Keratinocyte (primary cell): ENCODE measurements around the gene FA2H. TPM values are rescaled to one million over a fixed set of nuclear protein-coding genes. Genes with fewer than 3 reads are reported as not detected.

ENCODE experiments used
- DNase-seq: peaks from one replicate; pipeline ENCODE4 v3.0.0-alpha.2; 2011; ENCODE audit warnings: low read depth, missing footprints, low spot score
- FAIRE-seq: peaks from 2 replicates; lab custom pipeline; 2011; peaks lifted over from hg19 to GRCh38; lab: Jason Lieb, UNC
- H2AFZ ChIP-seq: 2 replicates; pipeline ENCODE4 v1.6.0; 2012; ENCODE audit warnings: low read length, control low read depth, inconsistent platforms; ENCODE audit not compliant: control insufficient read depth
- H3K27ac ChIP-seq: 2 replicates; pipeline ENCODE4 v1.5.1; 2011; ENCODE audit warnings: low read length; ENCODE audit not compliant: control insufficient read depth, insufficient read depth
- H3K27me3 ChIP-seq: 3 replicates; pipeline ENCODE4 v1.6.0; 2011; ENCODE audit warnings: low read length; ENCODE audit not compliant: control insufficient read depth, insufficient read depth; ENCODE audit errors: extremely low read depth
- H3K36me3 ChIP-seq, 2 experiments: 2 replicates in 1 of 2; 3 replicates in 1 of 2; pipeline ENCODE4 v1.5.1; 2011; ENCODE audit warnings: low read length in 2 of 2, mild to moderate bottlenecking in 1 of 2; ENCODE audit not compliant: control insufficient read depth in 2 of 2, insufficient read depth in 2 of 2; ENCODE audit errors: extremely low read depth in 1 of 2
- H3K4me1 ChIP-seq: 3 replicates; pipeline ENCODE4 v1.5.1; 2011; ENCODE audit warnings: low read length; ENCODE audit not compliant: control insufficient read depth, insufficient read depth; ENCODE audit errors: extremely low read depth
- H3K4me2 ChIP-seq: 3 replicates; pipeline ENCODE4 v1.6.0; 2011; ENCODE audit warnings: low read depth, low read length; ENCODE audit not compliant: control insufficient read depth, insufficient read depth; ENCODE audit errors: extremely low read depth
- H3K4me3 ChIP-seq, 3 experiments: fragments of 200-600 bp in 1 of 3; sonication (generic) in 1 of 3; 2 replicates in 2 of 3; 3 replicates in 1 of 3; pipeline ENCODE4 v1.5.1; 2011 to 2016; ENCODE audit warnings: low read length in 3 of 3, mild to moderate bottlenecking in 3 of 3, control low read depth in 2 of 3, inconsistent platforms in 1 of 3, low read depth in 1 of 3, mixed read lengths in 1 of 3, mixed run types in 1 of 3, moderate library complexity in 1 of 3; ENCODE audit not compliant: control insufficient read depth in 2 of 3, insufficient read depth in 2 of 3; ENCODE audit errors: extremely low read depth in 1 of 3
- H3K79me2 ChIP-seq: 2 replicates; pipeline ENCODE4 v1.6.0; 2012; ENCODE audit warnings: low read length; ENCODE audit not compliant: control insufficient read depth, insufficient read depth
- H3K9ac ChIP-seq: 3 replicates; pipeline ENCODE4 v1.6.0; 2011; ENCODE audit warnings: low read length; ENCODE audit not compliant: control insufficient read depth, insufficient read depth; ENCODE audit errors: extremely low read depth
- H3K9me1 ChIP-seq: 3 replicates; pipeline ENCODE4 v1.6.0; 2011; ENCODE audit warnings: low read length; ENCODE audit not compliant: control insufficient read depth, insufficient read depth; ENCODE audit errors: extremely low read depth
- H3K9me3 ChIP-seq: 2 replicates; pipeline ENCODE4 v1.5.1; 2012; ENCODE audit warnings: low read depth, low read length; ENCODE audit not compliant: control insufficient read depth
- H4K20me1 ChIP-seq: 3 replicates; pipeline ENCODE4 v1.6.0; 2011; ENCODE audit warnings: low read length; ENCODE audit not compliant: control insufficient read depth, insufficient read depth; ENCODE audit errors: extremely low read depth
- CTCF ChIP-seq, 3 experiments: IDR thresholded peaks in 1 of 3; conservative IDR thresholded peaks in 1 of 3; optimal IDR thresholded peaks in 1 of 3; 2 replicates in 2 of 3; 3 replicates in 1 of 3; pipeline versions ENCODE3 to v1.5.1; 2011; ENCODE audit warnings: low read length in 3 of 3, mild to moderate bottlenecking in 3 of 3, moderate library complexity in 2 of 3, control low read depth in 1 of 3, inconsistent platforms in 1 of 3; ENCODE audit not compliant: insufficient read depth in 2 of 3; ENCODE audit errors: extremely low read depth in 1 of 3
- EZH2 ChIP-seq: IDR thresholded peaks from one replicate; pipeline ENCODE4 v1.6.1; 2012; ENCODE audit warnings: inconsistent platforms, mild to moderate bottlenecking, low read length, moderate library complexity
- dilution Hi-C: fragments of 300-500 bp; cut with MboI; formaldehyde crosslinking; loops from one replicate; pipeline ENCODE4 v1.7.0; 2020; ENCODE audit warnings: low sequenced_read_pairs; ENCODE audit not compliant: extremely low pct_ligation_motif_present
- polyA plus RNA-seq, 5 experiments: library from polyadenylated mRNA; depleted of rRNA in 3 of 5; stranded (reverse) in 3 of 5; stranded (forward) in 1 of 5; unstranded in 1 of 5; fragments of >200 nt; gene quantifications; 1 replicate in 1 of 5; 2 replicates in 3 of 5; 3 replicates in 1 of 5; pipeline versions ENCODE4 v1.2.1 to v1.2.3, GENCODE V29; 2011 to 2012; ENCODE audit warnings: missing spikeins in 2 of 5, low read depth in 1 of 5, low replicate concordance in 1 of 5

FA2H gene
- polyA plus RNA-seq, 1 donor (not counting 4 experiments of a cell fraction or from before 2014, with no cell fraction given) = 0.16 TPM

DNA sequence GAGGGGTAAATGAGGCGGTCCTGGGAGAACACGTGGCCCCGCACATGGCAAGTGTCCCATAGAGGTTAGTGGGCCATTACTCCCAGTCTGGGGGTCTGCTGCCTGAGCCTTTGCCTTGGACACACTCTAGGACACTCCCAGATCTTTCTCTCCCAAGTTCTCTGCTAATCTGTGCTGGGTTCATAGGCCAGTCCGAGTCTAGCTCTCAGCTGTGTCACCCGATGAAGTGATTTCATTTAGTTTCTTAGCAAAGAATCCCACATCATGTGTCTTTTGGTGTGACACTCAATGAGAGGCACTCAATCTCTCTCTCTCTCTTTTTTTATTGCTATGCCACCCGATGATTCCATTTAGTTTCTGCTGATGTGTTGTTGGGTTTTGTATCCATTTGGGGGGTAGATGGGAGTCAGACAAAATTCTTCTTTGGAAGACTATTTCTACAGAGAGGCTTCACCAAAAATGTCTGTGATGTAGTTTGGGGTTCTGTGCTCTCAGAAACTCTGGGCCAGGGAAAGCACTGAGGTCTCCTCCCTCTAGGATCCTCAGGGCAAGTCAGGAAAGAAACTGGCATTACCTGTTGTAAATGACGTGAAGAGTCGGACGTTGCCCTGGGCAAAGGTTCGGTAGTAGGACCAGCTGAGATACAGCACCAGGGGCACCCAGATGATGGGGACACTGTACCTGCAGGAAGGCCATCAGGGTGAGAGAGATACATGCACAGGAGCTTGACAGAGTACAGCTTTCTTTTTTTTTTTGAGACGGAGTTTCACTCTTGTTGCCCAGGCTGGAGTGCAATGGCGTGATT, 48.8 kb downstream of the FA2H start:
- TF ChIP-seq CTCF (optimal IDR thresholded peaks at IDR 0.05 in 1 of 3, IDR thresholded peaks at IDR 0.05 in 1 of 3, conservative IDR thresholded peaks at IDR 0.05 in 1 of 3; ENCODE audit: extremely low read depth in 1 of 3, insufficient read depth in 2 of 3, low read length in 3 of 3) (no peak), EZH2 (no peak)
- FAIRE-seq = no peak
- dilution Hi-C loops = no loop called here

GRCh38 chr16:74724820-74725549, 49.6 kb downstream of the FA2H start:
- Histone ChIP-seq H3K27me3 (no peaks in the 10 kb centered on the region), H3K4me3 (no peak overlapping the region), H3K9ac (no peak overlapping the region), H2AFZ (no peak overlapping the region), H3K9me3 (peaks cover 2% of the 10 kb centered on the region), H3K79me2 (no peaks in the 10 kb centered on the region), H3K27ac (no peak overlapping the region), H3K36me3 (no peaks in the 10 kb centered on the region), H3K4me2 (no peak overlapping the region), H3K4me1 (peaks cover 9% of the 10 kb centered on the region), H3K9me1 (no peaks in the 10 kb centered on the region), H4K20me1 (no peaks in the 10 kb centered on the region)
- dilution Hi-C loops = no loop called here
- TF ChIP-seq EZH2 = no peak
- FAIRE-seq (no peak), DNase-seq (no peak)

More for the DNA sequence above, 48.8 kb downstream of the FA2H start:
- no peak overlapping the region for H2AFZ ChIP-seq
- H3K9ac ChIP-seq = no peak overlapping the region
- H3K4me3 ChIP-seq = no peak overlapping the region
- DNase-seq = no peak
- no peaks in the 10 kb centered on the region for H3K27me3 ChIP-seq
- H3K4me1 ChIP-seq = peaks cover 18% of the 10 kb centered on the region
- no peaks in the 10 kb centered on the region for H3K9me1 ChIP-seq
- no peaks in the 10 kb centered on the region for H3K79me2 ChIP-seq
- peaks cover 2% of the 10 kb centered on the region for H3K9me3 ChIP-seq
- no peaks in the 10 kb centered on the region for H4K20me1 ChIP-seq
- H3K36me3 ChIP-seq = no peaks in the 10 kb centered on the region
- H3K27ac ChIP-seq = no peak overlapping the region
- H3K4me2 ChIP-seq = no peak overlapping the region
